SK-N-SH (cell line): ENCODE measurements around the gene IGSF3.

Source experiments
- SMC3 ChIP-seq: IDR thresholded peaks from 2 replicates; pipeline ENCODE4 v1.6.1; 2012; ENCODE audit warnings: low read depth, low read length, improper control_type of control experiment
- TF ChIP-seq, protein P1 (sequence below): IDR thresholded peaks from 2 replicates; pipeline ENCODE4; 2012

DNA sequence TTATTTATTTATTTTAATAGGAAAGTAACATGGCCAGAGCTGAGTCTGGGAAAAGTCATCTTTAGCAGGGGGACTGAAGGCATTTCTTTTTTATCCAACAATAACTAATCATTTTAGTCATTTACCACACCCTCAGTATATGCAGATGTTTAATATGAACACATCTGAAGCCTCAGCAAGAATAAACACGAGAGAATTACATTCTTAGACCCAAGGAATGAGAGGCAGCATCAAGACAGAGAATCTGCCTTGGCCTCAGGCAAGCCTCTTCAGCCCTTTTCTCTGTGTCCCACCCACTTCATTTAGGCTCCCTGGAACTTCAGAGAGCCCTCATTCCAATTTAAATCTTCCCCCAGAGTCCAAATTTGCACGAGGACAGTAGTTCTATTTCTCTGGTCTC is 17.0 kb upstream of the IGSF3 start:
- TF ChIP-seq, protein P1, sequence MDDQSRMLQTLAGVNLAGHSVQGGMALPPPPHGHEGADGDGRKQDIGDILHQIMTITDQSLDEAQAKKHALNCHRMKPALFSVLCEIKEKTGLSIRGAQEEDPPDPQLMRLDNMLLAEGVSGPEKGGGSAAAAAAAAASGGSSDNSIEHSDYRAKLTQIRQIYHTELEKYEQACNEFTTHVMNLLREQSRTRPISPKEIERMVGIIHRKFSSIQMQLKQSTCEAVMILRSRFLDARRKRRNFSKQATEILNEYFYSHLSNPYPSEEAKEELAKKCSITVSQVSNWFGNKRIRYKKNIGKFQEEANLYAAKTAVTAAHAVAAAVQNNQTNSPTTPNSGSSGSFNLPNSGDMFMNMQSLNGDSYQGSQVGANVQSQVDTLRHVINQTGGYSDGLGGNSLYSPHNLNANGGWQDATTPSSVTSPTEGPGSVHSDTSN, result no peak
- TF ChIP-seq SMC3, result no peak
